Right atrium auricular region (tissue), 2 donors: Measurements from ENCODE around the gene C1orf122. TPM values are rescaled to one million over a fixed set of nuclear protein-coding genes. Genes with fewer than 3 reads are reported as not detected.

ENCODE experiments used
- DNase-seq: peaks from one replicate; pipeline ENCODE4 v3.0.0-alpha.2; 2019; ENCODE audit warnings: low spot score
- H3K27ac ChIP-seq, 2 donors: fragments of 200-600 bp; sonication (generic); 1 replicate in 1 of 2; 2 replicates in 1 of 2; pipeline ENCODE4 v1.5.1; 2016 to 2019
- H3K27me3 ChIP-seq, 2 donors: fragments of 200-600 bp; sonication (generic); one replicate each; pipeline versions ENCODE4 v1.5.1 to v1.6.0; 2017 to 2019
- H3K36me3 ChIP-seq: fragments of 200-600 bp; sonication (generic); one replicate; pipeline ENCODE4 v1.5.1; 2016
- H3K4me1 ChIP-seq, 2 donors: fragments of 200-600 bp; sonication (generic); one replicate each; pipeline versions ENCODE4 v1.5.1 to v1.6.0; 2017 to 2019
- H3K4me3 ChIP-seq, 2 donors: fragments of 200-600 bp; sonication (generic); 1 replicate in 1 of 2; 2 replicates in 1 of 2; pipeline ENCODE4 v1.5.1; 2017 to 2019; ENCODE audit warnings: mild to moderate bottlenecking in 1 of 2, moderate library complexity in 1 of 2
- H3K9me3 ChIP-seq, 2 donors: fragments of 200-600 bp; sonication (generic); one replicate each; pipeline ENCODE4 v1.5.1; 2019
- total RNA-seq, 2 donors: library from RNA; depleted of rRNA; stranded (reverse); fragments of >200 nt; gene quantifications; one replicate each; pipeline ENCODE4 v1.1.0, GENCODE V29; 2016
- TF ChIP-seq, protein P1 (sequence below), 2 donors: fragments of 200-600 bp; sonication (generic); IDR thresholded peaks; one replicate each; pipeline ENCODE4 v1.5.1; 2019; ENCODE audit warnings: antibody characterized with exemption in 2 of 2

The C1orf122 gene
- total RNA-seq, 2 donors from 2014 or later, result 71.5 to 89.3 TPM

DNA sequence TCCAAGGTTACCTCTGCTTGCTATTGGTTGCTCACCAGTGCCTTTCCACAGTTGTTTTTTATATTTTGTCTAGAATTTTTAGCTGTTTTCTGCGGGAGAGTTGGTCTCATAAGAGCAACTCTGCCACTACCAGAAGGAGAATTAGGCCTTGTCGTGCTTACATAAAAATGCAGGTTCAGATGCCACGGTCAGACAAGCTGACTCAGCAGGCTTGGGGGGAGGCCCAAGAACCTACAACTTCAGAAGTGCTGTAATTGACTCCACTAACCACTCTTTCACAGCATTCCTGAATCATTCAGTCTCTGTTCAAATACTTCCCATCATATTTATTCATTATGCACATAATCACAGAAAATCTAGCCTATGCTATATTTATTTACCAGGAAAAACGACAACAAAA is 23.5 kb downstream of the C1orf122 start:
- Histone ChIP-seq H3K4me1 (no peaks in the 10 kb centered on the region), H3K4me3 (no peak overlapping the region), H3K9me3 (no peaks in the 10 kb centered on the region), H3K27ac (no peak overlapping the region), H3K27me3 (no peaks in the 10 kb centered on the region), H3K36me3 (peaks cover 56% of the 10 kb centered on the region)
- no peak for DNase-seq
- TF ChIP-seq, protein P1, sequence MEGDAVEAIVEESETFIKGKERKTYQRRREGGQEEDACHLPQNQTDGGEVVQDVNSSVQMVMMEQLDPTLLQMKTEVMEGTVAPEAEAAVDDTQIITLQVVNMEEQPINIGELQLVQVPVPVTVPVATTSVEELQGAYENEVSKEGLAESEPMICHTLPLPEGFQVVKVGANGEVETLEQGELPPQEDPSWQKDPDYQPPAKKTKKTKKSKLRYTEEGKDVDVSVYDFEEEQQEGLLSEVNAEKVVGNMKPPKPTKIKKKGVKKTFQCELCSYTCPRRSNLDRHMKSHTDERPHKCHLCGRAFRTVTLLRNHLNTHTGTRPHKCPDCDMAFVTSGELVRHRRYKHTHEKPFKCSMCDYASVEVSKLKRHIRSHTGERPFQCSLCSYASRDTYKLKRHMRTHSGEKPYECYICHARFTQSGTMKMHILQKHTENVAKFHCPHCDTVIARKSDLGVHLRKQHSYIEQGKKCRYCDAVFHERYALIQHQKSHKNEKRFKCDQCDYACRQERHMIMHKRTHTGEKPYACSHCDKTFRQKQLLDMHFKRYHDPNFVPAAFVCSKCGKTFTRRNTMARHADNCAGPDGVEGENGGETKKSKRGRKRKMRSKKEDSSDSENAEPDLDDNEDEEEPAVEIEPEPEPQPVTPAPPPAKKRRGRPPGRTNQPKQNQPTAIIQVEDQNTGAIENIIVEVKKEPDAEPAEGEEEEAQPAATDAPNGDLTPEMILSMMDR (IDR thresholded peaks at IDR 0.05), result no peak

DNA sequence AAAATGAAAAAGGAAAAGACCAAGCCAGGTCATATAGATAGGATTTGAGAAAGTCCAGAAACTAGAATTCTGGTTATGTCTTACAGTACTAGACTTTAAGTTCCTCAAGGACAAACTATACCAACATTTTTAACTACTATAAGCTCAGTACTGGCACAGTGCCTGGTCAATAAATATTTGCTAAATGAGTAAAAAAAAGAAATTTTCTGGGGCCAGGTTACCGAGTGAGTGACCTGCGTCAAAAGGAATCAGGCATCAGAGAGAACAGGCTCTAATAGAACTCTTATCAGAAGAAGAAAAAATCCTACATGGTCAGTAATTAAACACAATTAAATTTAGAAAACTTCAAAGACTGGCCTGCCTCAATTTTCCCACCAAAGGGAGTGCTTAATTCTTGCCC is 24.2 kb downstream of the C1orf122 start:
- peaks cover 63% of the 10 kb centered on the region for H3K36me3 ChIP-seq
- no peaks in the 10 kb centered on the region for H3K9me3 ChIP-seq
- no peak overlapping the region for H3K4me3 ChIP-seq
- H3K27ac ChIP-seq, result no peak overlapping the region
- TF ChIP-seq, protein P1 (IDR thresholded peaks at IDR 0.05), result no peak
- no peaks in the 10 kb centered on the region for H3K4me1 ChIP-seq
- H3K27me3 ChIP-seq, result no peaks in the 10 kb centered on the region
- no peak for DNase-seq

DNA sequence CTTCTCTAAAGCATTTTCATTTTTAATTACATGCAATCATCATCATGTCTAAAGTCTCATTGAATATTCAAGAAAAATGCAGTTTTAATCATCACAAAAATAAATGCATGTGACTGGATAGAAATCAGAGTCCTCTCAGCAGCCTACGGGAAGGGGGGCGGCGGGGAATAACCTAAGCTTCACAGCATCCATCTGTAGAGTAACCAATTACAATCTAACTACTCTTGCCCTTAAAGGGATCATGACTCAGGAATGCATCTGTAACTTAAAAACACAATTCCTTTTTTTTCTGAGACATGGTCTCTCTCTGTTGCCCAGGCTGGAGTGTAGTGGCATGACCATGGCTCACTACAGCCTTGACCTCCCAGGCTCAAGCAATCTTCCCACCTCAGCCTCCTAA is 29.2 kb downstream of the C1orf122 start:
- H3K9me3 ChIP-seq, result no peaks in the 10 kb centered on the region
- peaks cover 82% of the 10 kb centered on the region for H3K36me3 ChIP-seq
- no peaks in the 10 kb centered on the region for H3K4me1 ChIP-seq
- TF ChIP-seq, protein P1 (IDR thresholded peaks at IDR 0.05), result no peak
- no peak for DNase-seq
- H3K4me3 ChIP-seq, result no peak overlapping the region
- H3K27ac ChIP-seq, result no peak overlapping the region
- no peaks in the 10 kb centered on the region for H3K27me3 ChIP-seq

DNA sequence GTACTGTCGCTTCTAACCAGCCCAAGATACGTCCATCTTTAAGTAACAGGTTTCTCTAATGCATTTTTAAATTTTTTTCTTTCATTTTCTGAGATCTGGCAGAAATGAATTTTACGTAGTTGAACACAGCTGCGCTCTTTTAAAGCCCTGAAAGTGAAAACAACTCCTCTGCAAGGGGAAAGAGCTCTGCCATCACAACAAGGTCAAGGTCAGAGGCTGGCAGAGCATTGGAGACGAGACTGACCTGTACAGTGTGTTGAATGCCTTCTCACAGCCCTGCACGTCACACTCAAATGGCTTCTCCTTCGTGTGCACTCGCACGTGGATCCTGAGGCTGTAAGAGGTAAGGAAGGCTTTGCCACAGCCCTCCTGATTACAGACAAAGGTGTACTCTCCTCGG is 32.1 kb downstream of the C1orf122 start:
- no peaks in the 10 kb centered on the region for H3K27me3 ChIP-seq
- no peak for DNase-seq
- H3K36me3 ChIP-seq, result peaks cover 53% of the 10 kb centered on the region
- no peaks in the 10 kb centered on the region for H3K9me3 ChIP-seq
- H3K4me3 ChIP-seq, result no peak overlapping the region
- no peak overlapping the region for H3K27ac ChIP-seq
- H3K4me1 ChIP-seq, result peaks cover 0 to 2% of the 10 kb centered on the region in 2 donors
- TF ChIP-seq, protein P1 (IDR thresholded peaks at IDR 0.05), result no peak

DNA sequence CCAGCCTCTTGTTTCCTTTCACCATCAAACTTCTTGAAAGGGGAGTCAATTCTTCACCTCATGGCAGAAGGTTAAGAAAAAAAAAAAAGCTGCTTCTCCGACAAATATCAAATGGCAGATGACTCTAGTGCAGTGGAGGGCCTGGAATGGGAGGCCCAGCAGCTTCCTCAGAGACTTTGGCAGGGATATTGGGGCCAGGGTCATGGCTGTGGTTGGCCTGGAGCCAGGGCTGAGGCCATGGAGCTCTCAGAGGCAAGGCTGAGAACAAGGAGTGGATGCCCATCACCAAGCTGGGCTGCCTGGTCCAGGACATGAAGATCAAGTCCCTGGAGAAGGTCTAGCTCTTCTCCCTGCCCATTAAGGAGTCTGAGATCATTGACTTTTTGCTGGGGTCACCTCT is 33.1 kb downstream of the C1orf122 start:
- Histone ChIP-seq H3K4me3 (no peak overlapping the region), H3K9me3 (no peaks in the 10 kb centered on the region), H3K36me3 (peaks cover 42% of the 10 kb centered on the region), H3K27me3 (no peaks in the 10 kb centered on the region), H3K27ac (no peak overlapping the region), H3K4me1 (peaks cover 0 to 6% of the 10 kb centered on the region in 2 donors)
- TF ChIP-seq, protein P1 (IDR thresholded peaks at IDR 0.05), result no peak
- DNase-seq, result no peak

DNA sequence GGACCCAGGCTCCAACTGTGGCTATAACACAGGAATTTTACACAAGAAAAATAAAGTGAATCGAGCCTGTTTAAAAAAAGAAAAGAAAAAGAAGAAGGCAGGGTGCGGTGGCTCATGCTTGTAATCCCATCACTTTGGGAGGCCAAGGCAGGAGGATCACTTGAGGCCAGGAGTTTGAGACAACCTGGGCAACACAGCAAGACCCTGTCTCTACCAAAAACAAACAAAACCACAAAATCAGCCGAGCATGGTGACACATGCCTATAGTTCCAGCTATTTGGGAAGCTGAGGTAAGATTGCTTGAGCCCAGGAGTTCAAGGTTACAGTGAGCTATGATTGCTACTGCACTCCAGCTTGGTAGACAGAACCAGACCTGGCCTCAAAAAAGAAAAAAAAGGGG is 34.1 kb downstream of the C1orf122 start:
- H3K4me3 ChIP-seq, result no peak overlapping the region
- TF ChIP-seq, protein P1 (IDR thresholded peaks at IDR 0.05), result no peak
- no peaks in the 10 kb centered on the region for H3K27me3 ChIP-seq
- no peak overlapping the region for H3K27ac ChIP-seq
- H3K9me3 ChIP-seq, result no peaks in the 10 kb centered on the region
- peaks cover 33% of the 10 kb centered on the region for H3K36me3 ChIP-seq
- DNase-seq, result no peak
- peaks cover 0 to 8% of the 10 kb centered on the region in 2 donors for H3K4me1 ChIP-seq
